A172 (cell line): ENCODE measurements around the gene MATN4. TPM values are rescaled to one million over a fixed set of nuclear protein-coding genes. Genes with fewer than 3 reads are reported as not detected.
A peak's percentile ranks its signal among the peaks of the same experiment; 100 is the strongest.
"Not testable (repeated sequence)": the region's sequence is repeated elsewhere in the genome, so short reads cannot be mapped to it uniquely, and the experiment has no call there.

Experiments used
- DNase-seq: peaks from one replicate; pipeline ENCODE4 v3.0.0-alpha.2; 2015; ENCODE audit warnings: low spot score
- total RNA-seq: library from RNA; depleted of rRNA; stranded (reverse); fragments of >200 nt; shearing (Covaris generic); gene quantifications from 2 replicates; pipeline ENCODE4 v1.2.3, GENCODE V29; 2014; rRNA removed

Gene MATN4, protein sequence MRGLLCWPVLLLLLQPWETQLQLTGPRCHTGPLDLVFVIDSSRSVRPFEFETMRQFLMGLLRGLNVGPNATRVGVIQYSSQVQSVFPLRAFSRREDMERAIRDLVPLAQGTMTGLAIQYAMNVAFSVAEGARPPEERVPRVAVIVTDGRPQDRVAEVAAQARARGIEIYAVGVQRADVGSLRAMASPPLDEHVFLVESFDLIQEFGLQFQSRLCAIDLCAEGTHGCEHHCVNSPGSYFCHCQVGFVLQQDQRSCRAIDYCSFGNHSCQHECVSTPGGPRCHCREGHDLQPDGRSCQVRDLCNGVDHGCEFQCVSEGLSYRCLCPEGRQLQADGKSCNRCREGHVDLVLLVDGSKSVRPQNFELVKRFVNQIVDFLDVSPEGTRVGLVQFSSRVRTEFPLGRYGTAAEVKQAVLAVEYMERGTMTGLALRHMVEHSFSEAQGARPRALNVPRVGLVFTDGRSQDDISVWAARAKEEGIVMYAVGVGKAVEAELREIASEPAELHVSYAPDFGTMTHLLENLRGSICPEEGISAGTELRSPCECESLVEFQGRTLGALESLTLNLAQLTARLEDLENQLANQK
- total RNA-seq, result not detected in 2 replicates

DNA sequence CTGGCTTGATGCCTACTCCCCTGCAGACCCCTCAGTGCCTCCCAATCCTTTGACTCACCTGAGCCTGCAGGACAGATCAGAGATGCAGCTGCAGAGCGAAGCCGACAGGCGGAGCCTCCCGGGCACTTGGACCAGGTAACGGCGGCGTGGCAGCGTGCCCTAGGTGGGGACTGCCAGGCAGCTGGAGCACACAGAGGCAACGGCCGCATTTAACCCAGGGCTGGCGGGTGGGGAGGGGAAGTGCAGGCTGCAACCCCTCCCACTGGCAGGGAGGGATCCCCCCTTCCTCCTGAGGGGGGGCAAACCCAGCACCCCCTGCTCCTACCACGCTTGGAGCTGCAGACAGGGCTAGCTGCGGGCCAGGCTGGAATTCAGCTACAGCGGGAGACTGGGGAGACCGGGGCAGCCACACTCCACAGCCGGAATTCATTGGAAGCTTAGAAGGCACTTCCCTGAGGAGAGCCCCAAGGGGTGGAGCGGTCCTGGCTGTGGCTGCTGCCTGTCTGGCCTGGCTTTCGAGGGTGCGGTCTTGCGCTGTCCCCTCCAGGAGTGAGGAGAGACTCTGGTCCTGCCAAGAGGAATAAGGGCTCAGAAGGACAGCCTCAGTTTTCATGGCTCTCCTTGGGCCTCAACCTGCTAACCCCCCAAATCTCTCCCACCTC, at the start of gene MATN4:
MATN4 (minus strand) TSS at position 183 of the 662 bp plus-strand sequence. CDS start 2,717 bp downstream, outside the sequence.
- DNase-seq, result no peak

DNA sequence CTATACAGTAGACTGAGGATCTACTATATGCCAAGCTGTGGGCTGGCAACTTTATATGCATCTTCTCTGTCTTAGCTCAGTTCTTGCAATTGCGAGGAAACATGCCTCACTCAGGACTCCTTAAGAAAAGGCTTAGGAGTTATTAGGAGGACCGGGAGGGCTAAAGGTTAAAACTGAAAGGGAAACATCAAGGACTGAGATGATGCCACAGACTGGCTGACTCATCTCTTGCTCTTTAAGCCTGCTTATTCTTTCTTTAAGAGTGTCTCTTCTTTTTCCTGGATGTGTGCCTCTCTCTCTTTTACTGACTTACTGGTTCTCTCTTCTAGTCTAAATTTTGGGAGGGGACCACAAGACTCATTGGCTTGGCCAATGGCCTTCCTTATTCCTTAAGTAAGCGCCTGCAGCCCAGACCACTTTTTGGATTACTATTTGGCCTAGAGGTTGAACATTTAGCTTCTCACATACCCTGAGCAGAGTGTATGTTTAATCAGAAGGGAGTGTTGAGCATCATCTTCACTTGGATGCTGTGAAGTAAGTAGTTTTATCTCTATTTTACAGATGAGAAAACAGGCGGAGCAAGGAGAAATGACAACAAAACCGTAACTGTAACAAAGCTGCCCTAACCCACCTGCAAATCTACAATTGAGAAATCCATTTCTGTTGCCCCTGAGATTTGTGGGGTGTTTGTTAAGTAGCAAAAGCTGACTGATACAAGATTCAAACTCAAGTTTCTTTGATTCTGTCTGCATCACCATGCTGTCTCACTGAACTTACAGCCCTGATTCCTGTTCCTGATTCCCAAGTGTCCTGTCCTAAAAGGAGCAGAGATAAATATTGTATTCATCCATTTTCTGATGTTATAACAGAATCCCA, 47.3 kb upstream of the MATN4 start:
- DNase-seq, result peak; percentile 85

DNA sequence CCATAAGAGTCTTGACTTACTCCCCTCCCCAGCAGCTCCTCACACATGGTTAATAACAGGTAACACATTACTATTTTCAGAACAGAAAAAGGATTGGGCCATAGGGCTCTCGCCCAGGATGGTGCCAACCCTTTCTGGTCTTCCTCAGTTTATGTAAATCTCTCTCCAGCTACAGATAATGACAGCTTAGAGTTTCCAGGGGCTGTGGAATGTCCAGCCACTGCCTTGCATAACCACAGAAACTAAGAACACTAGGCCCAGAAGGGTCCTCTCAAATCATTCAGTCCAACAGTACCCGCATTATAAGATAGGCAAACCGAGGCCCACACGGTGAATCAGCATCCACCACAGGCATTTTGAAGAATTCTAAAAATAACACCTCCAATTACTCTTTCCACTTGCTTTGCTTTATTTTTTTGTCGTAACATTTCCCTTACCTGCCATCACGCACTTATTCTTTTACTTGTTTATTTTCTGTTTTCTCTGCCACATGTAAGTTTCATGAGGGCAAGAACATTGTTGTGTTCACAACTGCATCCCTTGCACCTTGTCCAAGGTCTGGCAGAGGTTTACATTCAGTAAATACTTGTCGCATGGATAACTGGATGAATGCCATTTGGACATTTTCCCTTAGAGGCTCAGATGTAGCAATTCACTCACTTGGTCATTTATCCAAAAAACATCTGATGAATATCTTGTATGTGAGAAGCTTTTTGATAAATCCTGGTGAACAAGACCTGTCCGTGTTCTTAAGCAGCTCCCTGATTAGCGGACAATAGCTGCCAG, 46.5 kb upstream of the MATN4 start:
- DNase-seq, result peak; percentile 57

DNA sequence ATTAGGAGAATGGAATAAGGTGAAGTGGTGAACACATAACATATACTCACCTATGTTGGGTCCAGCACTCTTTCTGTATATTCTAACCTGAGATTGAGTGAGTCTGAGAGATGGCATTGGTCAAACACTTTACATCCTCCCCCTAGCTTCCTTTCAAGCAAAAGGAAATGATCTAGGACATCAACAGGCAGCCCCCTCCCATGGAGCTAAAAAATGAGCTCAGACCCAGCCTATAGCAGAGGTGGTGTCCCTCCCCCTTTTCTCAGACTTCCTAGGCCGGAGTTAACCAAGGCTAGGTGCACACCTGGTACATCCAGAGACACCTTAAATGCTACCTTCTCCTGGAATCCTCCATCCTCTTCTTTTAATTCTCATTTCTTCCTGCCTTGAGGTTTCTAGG, 45.6 kb upstream of the MATN4 start:
- DNase-seq, result no peak

DNA sequence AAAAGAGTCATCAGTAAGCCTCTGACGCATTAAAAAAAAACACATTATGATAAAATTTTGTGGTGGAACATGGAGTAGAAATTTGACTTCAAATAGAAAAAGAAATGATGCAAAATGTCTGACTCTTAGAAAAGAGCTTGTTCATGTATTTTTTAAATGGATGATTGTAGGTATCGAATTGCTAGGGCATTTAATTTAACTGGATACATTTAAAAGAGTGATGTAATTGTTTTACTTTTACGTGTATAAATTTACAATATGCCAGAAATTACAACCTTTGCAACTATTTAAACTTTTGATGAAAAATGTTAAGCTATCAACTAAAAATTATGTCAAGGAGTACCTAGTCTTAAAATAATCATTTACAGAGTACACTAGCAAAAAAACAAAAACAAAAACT, 44.6 kb upstream of the MATN4 start:
- DNase-seq, result no peak

DNA sequence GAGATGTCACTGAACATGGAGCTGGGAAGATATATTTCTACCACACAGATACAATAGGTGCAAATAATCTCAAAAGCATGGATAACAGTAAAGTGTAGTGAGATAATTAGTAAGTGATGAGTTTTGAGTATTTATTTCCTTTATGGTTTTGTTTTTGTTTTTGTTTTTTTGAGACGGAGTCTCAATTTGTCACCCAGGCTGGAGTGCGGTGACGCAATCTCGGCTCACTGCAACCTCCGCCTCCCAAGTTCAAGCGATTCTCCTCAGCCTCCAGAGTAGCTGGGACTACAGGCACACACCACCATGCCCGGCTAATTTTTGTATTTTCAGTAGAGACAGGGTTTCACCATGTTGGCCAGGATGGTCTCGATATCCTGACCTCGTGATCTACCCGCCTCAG, 42.7 kb upstream of the MATN4 start:
- DNase-seq, result not testable (repeated sequence)

DNA sequence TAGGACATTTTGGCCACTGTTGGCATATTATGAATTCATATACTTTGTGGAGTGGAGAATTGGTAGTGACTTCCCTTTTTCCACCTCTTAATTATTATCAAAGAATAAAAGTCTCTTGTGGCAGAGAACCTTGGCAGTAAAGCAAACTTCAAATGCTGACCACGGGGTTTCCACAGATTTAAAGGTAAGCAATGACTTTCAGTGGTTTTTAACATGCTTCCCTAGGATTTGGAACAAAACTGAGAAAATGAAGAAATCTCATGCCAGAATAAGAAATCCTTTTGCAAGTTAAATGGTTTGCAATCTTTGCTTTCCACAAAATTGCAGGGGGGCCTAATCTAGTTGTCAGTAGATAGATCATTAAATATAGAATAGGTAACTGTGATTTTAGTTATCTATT, 42.1 kb upstream of the MATN4 start:
- DNase-seq, result no peak

DNA sequence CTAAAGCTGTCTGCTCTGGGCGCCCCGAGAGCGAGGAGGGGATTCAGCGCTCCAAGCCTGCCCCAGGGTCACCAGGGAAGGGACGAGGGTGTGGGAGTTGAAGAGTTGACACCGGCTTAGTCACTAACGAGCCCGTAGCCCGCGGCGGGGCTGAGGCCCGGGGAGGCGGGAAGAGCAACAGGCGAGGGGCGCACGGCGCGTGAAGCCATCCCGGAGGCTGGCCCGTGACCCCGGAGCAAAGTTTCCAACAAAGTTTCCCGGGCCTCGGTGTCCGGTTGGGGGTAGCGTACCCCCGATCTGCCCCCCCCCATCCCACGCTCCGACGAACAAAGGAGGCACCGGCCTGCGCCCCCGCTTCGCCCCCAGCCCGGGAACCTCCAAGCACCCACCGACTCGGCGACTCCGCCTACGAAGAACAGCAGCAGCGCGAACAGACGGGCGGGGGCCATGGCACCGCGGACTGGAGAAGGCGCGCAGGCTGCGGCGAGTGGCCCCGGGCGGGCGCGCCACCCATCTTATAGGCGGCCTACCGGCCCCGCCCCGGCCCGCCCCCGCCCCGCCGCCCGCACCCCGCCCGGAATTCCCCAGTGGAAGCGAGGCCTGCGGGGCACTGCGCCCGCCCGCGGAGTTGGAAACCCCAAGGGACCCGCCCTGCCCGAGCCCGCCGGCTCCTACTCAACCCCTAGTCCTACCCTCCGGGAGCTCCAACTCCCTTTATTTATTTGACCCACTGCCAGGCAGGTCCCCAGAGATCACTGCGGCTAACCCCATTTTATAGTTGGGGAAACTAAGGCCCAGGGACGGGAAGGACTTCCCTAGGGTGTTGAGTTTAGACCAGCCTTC, 40.1 kb upstream of the MATN4 start, which contains the start of gene SDC4:
SDC4 (minus strand) TSS at position 489 of the 843 bp plus-strand sequence; CDS start at position 449, 40 bp downstream.
- DNase-seq, result peak; percentile 56

DNA sequence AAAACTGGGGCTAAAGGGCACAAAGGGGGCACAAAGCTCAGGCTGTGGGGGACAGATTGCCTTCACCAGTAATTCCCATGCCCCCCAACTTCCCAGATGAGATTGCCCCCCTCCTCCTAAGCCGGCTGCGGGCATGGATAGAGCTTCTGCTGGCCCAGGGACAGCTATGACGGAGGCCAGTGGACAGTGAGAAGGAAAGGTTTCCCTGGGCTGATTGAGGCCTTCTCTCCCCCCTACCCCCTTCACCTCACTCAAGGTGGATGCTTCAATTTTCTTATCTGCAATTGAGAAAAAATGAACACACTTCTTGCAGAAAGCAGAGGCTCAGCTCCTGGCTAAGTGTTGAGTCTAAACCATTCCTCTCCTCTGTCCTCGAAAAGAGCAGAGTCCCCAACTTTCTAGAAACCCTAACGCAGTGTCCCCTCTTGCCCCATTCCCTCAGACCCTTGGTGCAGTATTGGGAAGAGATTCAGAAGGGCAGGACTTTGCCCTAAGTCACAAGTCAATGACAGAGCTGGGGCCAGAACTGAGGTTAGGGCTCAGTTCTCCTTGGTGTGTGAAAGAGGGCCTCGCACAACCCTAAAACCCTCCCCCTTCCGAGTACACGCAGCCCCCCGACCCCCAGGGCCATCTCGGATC, 39.3 kb upstream of the MATN4 start:
- no peak for DNase-seq

DNA sequence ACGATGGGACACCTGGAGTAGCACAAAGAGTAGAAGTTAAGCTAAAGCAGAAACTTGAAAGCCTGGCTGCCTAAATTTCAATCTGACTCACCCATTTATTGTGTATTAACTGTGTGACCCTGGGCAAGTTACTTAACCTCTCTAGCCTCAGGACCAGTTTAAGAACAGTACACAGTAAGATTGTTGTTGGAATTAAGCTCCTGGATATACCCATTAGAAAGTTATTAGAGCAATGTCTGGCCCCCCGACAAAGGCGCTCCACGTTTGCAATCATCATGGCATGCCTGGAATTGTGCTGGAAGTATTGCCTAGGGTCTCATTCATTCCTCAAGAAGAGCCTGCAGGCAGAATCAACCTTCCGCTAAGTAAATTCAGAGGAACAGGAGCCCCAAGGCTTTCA, 38.8 kb upstream of the MATN4 start:
- DNase-seq, result no peak

DNA sequence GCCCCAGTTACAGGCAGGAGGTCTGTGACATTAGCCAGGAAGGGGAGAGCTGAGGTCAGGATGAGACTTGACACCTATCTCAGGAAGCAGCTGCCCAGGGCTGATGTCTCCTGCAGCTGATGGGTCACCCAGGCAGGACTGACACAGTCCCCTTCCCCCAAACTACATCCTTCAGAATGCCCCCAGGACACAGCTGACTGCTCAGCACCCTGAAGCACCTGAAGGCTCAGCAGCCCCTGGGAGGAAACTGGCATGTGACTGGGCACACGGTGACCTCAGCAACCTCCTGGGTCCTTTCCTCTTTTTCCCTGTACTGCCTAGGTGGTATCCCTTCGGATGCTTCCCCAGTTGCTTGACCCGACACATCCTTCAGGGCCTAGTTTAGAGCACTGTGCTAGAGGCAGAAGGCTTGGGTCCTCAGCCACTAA, 38.2 kb upstream of the MATN4 start:
- no peak for DNase-seq

DNA sequence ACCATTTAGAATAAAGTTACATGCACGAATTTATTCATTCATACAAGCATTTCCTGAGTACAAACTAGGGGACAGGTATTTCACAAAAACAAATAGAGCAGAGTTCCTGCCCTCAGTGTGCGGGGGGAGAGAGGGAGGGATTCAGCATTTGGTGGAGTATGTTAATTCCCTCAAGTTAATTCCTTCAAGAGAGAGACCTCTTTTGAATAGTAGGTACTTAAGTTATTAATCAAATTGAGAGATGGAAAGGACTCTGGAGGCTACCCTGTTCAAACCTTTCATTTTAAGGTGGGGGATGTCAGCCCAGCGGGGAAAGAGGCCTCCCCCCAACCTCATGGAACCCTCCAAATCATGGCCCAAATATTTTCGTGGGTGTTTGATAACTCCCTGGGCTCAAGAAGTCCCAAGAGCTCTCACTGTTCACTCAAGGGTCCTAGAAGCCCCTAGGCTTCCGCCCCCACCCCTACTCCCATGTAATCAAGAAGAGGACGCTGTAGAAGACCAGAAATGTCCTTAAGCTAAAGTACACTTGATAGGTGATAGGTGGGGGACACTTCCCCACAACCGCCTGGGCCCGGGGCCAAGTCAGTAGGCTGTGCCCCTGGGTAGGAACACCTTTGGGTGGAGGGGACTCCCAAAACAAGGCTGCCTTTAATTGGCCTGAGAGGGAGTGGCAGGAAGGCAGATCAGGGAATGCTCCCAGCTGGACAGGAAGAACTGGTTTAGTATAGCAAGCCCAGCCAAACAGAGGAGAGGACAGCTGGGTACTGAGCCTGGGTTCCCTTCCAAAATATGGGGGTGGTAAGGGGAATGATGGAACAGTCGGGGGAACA, 37.2 kb upstream of the MATN4 start:
- no peak for DNase-seq

DNA sequence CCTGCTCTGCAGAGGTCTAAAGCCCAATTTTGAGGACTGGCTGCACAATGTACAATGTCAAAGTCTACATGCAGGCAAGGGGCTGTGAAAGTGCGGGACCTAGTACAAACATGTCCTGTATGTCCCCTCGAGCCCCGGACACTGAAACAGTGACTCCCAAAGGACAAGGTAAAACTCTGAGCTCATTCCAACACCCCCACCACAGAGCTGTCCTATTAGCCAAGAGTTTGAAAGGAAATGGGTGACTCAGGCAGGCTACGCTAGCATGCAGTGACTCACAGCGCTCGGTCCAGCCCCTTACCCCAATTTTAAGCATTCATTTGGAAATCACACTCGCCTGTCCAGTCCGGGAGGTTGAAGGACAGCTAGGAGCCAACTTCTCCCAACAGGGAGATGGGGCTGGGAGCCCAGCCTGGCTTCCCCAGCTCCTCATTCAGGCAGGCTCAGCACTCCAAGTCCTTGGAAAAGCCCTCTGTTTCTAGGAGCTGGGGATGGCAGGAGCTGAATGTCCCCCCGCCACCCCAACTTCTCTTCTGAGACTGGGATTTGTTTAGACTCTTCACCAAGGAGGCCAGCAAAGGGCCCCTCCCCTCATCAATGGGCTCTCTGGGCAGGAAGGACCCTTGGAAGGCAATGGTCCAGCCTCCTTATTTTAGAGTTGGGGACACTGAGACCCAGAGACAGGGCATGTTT, 36.2 kb upstream of the MATN4 start:
- peak; percentile 94 for DNase-seq

DNA sequence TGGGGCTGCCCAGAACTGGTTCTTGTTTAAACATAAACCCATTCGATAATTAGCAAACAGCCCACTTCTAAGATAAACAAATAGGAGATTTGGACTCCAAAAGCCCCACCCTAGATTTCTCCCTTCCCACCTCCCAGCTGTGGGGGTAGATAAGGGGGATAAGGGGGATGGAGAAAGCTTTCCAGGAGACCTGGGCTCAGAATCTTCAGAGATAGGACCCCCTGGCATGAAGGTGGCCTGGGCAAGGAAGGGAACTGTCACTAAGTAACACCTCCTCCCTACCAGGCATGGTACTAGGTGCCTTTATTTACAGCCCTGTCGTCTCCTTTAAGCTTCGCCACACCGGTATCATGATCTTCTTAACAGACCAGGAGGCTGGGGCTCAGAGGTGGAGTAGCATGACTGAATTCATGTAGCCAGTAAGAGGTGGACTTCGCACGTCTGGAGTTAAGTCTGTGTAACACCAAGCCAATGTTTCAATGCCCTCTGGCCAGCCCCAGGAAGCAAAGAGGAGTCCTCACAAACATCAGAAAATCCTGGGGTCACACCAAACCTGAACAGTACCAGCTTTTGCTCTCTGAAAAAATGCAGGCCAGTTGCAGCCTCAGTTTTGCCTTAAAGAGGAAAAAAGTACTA, 35.6 kb upstream of the MATN4 start:
- DNase-seq, result no peak

DNA sequence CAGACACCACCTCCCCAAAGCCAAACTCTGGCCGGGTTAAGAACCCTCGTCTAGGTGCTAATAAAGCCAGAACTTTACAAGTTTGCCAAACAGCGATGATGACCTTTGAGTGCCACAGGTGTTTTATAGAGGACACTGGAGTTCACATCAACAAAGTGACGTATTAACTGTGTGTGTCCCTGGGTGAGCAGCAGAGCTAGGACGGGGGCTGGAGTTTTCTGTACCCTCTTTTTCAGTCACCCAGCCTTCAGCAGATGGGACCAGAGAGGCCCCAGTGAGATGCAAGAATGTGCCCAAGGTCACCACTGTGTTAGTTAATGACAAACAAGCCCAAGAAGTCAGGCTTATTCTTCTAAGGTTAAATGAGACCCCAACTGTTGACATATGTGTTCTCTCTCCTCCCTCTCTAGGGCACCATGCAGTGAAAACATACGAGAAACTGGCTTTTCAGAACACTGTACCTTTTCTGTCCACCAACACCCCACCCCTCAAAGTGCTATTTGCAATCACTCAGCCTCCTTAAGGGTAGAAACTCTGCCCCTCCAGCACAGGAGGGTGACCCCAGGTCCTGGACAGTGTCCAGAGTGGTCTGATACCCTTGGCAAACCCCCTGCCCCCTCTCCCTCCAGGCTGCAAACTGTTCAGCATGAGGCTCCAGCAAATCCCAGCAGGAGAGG, 34.9 kb upstream of the MATN4 start:
- DNase-seq, result no peak

DNA sequence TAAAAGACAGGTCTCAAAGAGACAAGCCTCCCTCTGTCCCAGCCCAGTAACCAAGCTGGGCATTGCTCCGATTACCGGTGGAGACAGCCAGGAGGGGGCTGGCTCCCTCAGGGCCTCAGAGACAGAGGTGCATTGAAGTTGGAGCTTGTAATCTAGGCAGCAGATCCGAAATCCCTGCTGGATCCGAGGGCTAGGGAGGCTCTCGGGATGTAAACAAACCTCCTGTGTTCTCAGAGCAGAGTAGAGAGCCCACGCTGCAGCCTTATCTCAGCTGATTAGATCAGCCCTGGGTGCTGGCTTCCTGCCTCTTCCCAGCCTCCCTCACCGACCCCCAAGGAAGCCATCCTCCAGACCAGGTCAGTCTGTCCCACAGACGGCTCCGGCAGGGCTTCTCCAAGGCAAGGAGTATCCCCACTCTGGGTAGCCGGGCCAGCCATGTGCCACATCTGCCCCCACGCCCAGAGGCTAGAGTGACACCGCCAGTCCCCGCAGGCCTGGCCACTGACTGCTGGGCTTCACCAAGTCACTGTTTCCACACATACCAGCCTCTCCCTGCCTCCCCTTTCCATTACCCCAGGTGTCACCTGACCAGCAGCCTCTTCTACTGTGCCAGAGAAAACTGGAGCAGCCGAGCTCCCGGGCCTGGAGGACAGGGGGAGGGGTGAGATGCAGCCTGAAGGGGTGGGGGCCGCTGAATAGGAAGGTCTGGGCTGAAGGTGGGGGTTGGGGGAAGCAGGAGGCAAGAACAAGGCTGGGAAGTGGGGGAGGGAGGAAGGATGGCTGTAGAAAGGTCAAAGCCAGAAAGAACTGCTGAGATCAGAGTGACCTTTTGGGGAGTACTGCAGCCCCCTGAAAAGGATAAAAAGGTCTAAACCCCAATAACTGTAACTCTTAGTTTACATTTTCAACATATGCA, 34.1 kb upstream of the MATN4 start:
- peak; percentile 69 for DNase-seq
